Measurements from ENCODE around the gene KLHL13. TPM values are rescaled to one million over a fixed set of nuclear protein-coding genes. Genes with fewer than 3 reads are reported as not detected.

The KLHL13 gene
- total RNA-seq, 1 experiment from 2014 or later, result 0.82 TPM

- CTCF ChIA-PET, result no interaction called here
- in situ Hi-C loops (cut with HindIII; ENCODE audit: low pct_unique_long_range_greater_than_20kb, low sequenced_read_pairs), result no loop called here
Observed at GRCh38 chrX:117982694-117983392, 133.8 kb downstream of the KLHL13 start.

GRCh38 chrX:117978402-117978801 lies 138.2 kb downstream of the KLHL13 start:
- intact Hi-C loops (cut with micrococcal nuclease; ENCODE audit: unreplicated experiment) (no loop called here), in situ Hi-C loops (cut with HindIII; ENCODE audit: low pct_unique_long_range_greater_than_20kb, low sequenced_read_pairs) (no loop called here)
- H3K36me3 ChIP-seq (ENCODE audit: control insufficient read depth, insufficient read depth, low read length), result no peaks in the 10 kb centered on the region
- ChIA-PET POLR2A (no interaction called here), CTCF (no interaction called here)
- H3K27ac ChIP-seq (ENCODE audit: low read length), result no peak overlapping the region
- DNase-seq (ENCODE audit: low read depth, low spot score) (no peak), ATAC-seq (no peak)
- TF ChIP-seq POLR2AphosphoS5 (IDR thresholded peaks at IDR 0.05; ENCODE audit: low read depth, low read length), result no peak
- no peaks in the 10 kb centered on the region for H3K9me3 ChIP-seq (ENCODE audit: control insufficient read depth, insufficient read depth, low read depth, low read length)
- H3K4me1 ChIP-seq (ENCODE audit: control insufficient read depth, insufficient read depth, low read length), result no peaks in the 10 kb centered on the region
- no TSS peak for BruUV-seq (replicated peaks)
- no peaks in the 10 kb centered on the region for H3K27me3 ChIP-seq (ENCODE audit: control insufficient read depth, insufficient read depth, low read length)
- H3K4me3 ChIP-seq (ENCODE audit: low read depth in 2 of 2, low read length in 2 of 2), result no peak overlapping the region

More at GRCh38 chrX:117982694-117983392, 133.8 kb downstream of the KLHL13 start:
- H3K9me3 ChIP-seq (ENCODE audit: control insufficient read depth, insufficient read depth, low read depth, low read length), result no peaks in the 10 kb centered on the region
- no TSS peak for BruUV-seq (replicated peaks)
- ATAC-seq, result no peak
- POLR2A ChIA-PET, result no interaction called here
- H3K4me3 ChIP-seq (ENCODE audit: low read depth in 2 of 2, low read length in 2 of 2), result no peak overlapping the region
- H3K4me1 ChIP-seq (ENCODE audit: control insufficient read depth, insufficient read depth, low read length), result no peaks in the 10 kb centered on the region
- no peaks in the 10 kb centered on the region for H3K27me3 ChIP-seq (ENCODE audit: control insufficient read depth, insufficient read depth, low read length)
- H3K36me3 ChIP-seq (ENCODE audit: control insufficient read depth, insufficient read depth, low read length), result no peaks in the 10 kb centered on the region
- intact Hi-C loops (cut with micrococcal nuclease; ENCODE audit: unreplicated experiment), result loop anchor here (10.0 kb wide), 1 partner anchor 1488 kb away; no protein-coding TSS in a partner anchor
- no peak overlapping the region for H3K27ac ChIP-seq (ENCODE audit: low read length)
- TF ChIP-seq, protein P1, sequence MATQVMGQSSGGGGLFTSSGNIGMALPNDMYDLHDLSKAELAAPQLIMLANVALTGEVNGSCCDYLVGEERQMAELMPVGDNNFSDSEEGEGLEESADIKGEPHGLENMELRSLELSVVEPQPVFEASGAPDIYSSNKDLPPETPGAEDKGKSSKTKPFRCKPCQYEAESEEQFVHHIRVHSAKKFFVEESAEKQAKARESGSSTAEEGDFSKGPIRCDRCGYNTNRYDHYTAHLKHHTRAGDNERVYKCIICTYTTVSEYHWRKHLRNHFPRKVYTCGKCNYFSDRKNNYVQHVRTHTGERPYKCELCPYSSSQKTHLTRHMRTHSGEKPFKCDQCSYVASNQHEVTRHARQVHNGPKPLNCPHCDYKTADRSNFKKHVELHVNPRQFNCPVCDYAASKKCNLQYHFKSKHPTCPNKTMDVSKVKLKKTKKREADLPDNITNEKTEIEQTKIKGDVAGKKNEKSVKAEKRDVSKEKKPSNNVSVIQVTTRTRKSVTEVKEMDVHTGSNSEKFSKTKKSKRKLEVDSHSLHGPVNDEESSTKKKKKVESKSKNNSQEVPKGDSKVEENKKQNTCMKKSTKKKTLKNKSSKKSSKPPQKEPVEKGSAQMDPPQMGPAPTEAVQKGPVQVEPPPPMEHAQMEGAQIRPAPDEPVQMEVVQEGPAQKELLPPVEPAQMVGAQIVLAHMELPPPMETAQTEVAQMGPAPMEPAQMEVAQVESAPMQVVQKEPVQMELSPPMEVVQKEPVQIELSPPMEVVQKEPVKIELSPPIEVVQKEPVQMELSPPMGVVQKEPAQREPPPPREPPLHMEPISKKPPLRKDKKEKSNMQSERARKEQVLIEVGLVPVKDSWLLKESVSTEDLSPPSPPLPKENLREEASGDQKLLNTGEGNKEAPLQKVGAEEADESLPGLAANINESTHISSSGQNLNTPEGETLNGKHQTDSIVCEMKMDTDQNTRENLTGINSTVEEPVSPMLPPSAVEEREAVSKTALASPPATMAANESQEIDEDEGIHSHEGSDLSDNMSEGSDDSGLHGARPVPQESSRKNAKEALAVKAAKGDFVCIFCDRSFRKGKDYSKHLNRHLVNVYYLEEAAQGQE (IDR thresholded peaks at IDR 0.05; ENCODE audit: insufficient read depth in 1 of 2, low read depth in 2 of 2, low read length in 1 of 2), result no peak
- TF ChIP-seq TCF7L2 (IDR thresholded peaks at IDR 0.05; ENCODE audit: low read depth, low read length) (no peak), POLR2AphosphoS5 (IDR thresholded peaks at IDR 0.05; ENCODE audit: low read depth, low read length) (no peak), SIN3A (IDR thresholded peaks at IDR 0.05; ENCODE audit: borderline replicate concordance, insufficient read depth, low read depth, low read length) (no peak), CTCF (IDR thresholded peaks at IDR 0.05) (no peak)
- DNase-seq (ENCODE audit: low read depth, low spot score), result no peak

- Histone ChIP-seq H3K4me1 (ENCODE audit: control insufficient read depth, insufficient read depth, low read length) (no peaks in the 10 kb centered on the region), H3K27me3 (ENCODE audit: control insufficient read depth, insufficient read depth, low read length) (no peaks in the 10 kb centered on the region), H3K4me3 (ENCODE audit: low read depth in 2 of 2, low read length in 2 of 2) (no peak overlapping the region), H3K27ac (ENCODE audit: low read length) (no peak overlapping the region), H3K9me3 (ENCODE audit: control insufficient read depth, insufficient read depth, low read depth, low read length) (no peaks in the 10 kb centered on the region), H3K36me3 (ENCODE audit: control insufficient read depth, insufficient read depth, low read length) (no peaks in the 10 kb centered on the region)
- ChIA-PET POLR2A (no interaction called here), CTCF (no interaction called here)
- in situ Hi-C loops (cut with HindIII; ENCODE audit: low pct_unique_long_range_greater_than_20kb, low sequenced_read_pairs) (no loop called here), intact Hi-C loops (cut with micrococcal nuclease; ENCODE audit: unreplicated experiment) (no loop called here)
- TF ChIP-seq, protein P1 (IDR thresholded peaks at IDR 0.05; ENCODE audit: insufficient read depth in 1 of 2, low read depth in 2 of 2, low read length in 1 of 2), result no peak
- no peak for TF ChIP-seq SIN3A (IDR thresholded peaks at IDR 0.05; ENCODE audit: borderline replicate concordance, insufficient read depth, low read depth, low read length)
- BruUV-seq (replicated peaks), result no TSS peak
- no peak for DNase-seq (ENCODE audit: low read depth, low spot score)
- ATAC-seq, result no peak
Observed at GRCh38 chrX:117977526-117977925, 139.1 kb downstream of the KLHL13 start.
